ENCODE measurements around the gene HOXA13. TPM values are rescaled to one million over a fixed set of nuclear protein-coding genes. Genes with fewer than 3 reads are reported as not detected.

Gene HOXA13
- total RNA-seq, 3 donors from 2014 or later, result not detected

DNA sequence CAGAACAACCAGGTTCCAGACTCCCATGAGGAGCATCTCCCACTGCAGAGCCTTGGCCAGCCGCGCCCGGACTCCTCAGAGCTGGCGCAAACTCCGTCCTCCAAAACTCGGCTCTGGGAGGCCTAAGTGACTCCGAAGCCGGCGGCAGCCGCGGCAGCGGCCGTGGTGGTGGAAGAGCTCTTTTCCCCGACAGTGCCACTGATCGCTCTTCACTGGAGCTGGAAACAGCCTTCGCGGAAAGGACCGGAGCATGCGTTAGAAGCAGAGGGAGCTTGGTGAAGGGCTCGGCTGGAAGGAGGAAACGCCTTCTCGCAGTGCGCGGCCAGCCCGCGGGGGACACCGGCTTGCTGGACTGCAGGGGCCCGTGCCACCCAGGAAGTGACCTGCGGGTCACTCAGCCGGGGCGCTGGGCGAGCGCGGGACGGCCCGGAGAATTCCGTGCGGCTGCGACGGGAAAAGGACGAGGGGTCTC is 5.0 kb upstream of the HOXA13 start:
- H3K27me3 Mint-ChIP-seq (ENCODE audit: low read depth), result peaks cover 89% of the 10 kb centered on the region
- DNase-seq (no peak), ATAC-seq (no peak)
- no peak overlapping the region for H3K4me3 Mint-ChIP-seq
- no peaks in the 10 kb centered on the region for H3K9me3 Mint-ChIP-seq
- no peaks in the 10 kb centered on the region for H3K36me3 Mint-ChIP-seq (ENCODE audit: insufficient read depth)
- peaks cover 27% of the 10 kb centered on the region for H3K4me1 Mint-ChIP-seq (ENCODE audit: low read depth)

DNA sequence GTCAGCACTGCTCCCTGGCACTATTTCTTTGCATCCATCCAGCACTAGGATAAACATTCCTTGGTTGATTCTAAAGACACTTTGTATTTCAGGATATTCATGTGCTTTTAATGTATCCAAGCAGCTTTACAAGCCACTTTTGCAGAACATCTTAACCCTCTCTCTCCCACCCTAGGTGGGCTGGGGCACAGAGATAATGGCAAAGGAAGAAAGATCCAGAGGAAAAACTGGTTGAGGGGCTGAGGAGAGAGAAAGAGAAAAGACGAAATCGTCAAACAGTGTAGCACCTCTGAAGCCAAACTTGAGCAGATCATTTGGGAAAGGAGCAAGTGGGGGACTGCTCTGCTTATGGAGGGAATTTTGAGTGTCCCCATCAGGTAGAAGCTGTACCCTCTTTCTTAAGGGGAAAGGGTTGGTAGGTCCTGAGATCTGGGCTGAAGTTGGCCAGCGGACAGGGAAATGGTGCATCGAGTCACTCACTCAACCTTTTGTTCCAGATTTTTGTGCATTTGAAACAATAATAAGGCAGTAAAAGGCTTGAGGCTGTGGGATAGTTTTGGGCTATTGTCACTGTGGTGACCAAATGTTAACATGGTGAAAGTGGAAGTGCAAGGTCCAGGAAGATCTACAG is 4.2 kb upstream of the HOXA13 start:
- ATAC-seq, result no peak
- no peak for DNase-seq
- H3K27me3 Mint-ChIP-seq (ENCODE audit: low read depth), result peaks cover 82% of the 10 kb centered on the region
- peaks cover 28% of the 10 kb centered on the region for H3K4me1 Mint-ChIP-seq (ENCODE audit: low read depth)
- H3K9me3 Mint-ChIP-seq, result no peaks in the 10 kb centered on the region
- H3K36me3 Mint-ChIP-seq (ENCODE audit: insufficient read depth), result no peaks in the 10 kb centered on the region
- no peak overlapping the region for H3K4me3 Mint-ChIP-seq

DNA sequence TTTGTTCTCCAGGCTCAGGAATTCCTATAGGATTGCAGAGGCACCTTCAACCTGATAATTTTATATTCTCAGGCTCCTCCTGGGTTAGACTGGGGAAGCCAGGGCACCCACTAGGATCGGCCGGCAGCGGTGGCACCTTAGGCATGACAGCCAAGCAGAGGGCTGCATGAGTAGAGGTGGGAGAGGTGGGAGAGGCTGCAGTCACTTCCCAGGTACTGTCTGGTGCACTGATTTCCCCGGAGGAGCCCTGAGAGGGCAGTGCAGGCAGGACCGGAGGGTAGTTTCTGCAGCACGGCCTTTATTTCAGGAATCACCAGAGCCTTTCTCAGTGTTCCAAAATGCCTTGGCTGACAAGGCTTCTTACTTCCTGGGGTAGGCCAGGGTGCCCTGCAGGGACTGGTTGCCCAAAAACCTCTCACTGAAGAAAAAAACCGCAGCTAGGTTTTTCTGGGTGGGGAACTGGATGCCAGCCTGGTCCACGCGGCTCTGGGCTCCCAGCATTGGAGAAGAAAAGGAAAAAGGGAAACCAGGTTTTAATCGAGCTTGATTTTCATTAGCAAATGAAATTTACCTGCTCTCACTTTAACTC is 3.6 kb upstream of the HOXA13 start:
- DNase-seq (no peak), ATAC-seq (no peak)
- H3K4me1 Mint-ChIP-seq (ENCODE audit: low read depth), result peaks cover 30% of the 10 kb centered on the region
- no peaks in the 10 kb centered on the region for H3K36me3 Mint-ChIP-seq (ENCODE audit: insufficient read depth)
- peaks cover 82% of the 10 kb centered on the region for H3K27me3 Mint-ChIP-seq (ENCODE audit: low read depth)
- no peaks in the 10 kb centered on the region for H3K9me3 Mint-ChIP-seq
- H3K4me3 Mint-ChIP-seq, result no peak overlapping the region

GRCh38 chr7:27202862-27203134 is 2.9 kb upstream of the HOXA13 start:
- DNase-seq (no peak), ATAC-seq (no peak)
- Mint-ChIP-seq H3K27me3 (ENCODE audit: low read depth) (peaks cover 85% of the 10 kb centered on the region), H3K9me3 (no peaks in the 10 kb centered on the region), H3K36me3 (ENCODE audit: insufficient read depth) (no peaks in the 10 kb centered on the region), H3K4me1 (ENCODE audit: low read depth) (peaks cover 34% of the 10 kb centered on the region), H3K4me3 (no peak overlapping the region)

DNA sequence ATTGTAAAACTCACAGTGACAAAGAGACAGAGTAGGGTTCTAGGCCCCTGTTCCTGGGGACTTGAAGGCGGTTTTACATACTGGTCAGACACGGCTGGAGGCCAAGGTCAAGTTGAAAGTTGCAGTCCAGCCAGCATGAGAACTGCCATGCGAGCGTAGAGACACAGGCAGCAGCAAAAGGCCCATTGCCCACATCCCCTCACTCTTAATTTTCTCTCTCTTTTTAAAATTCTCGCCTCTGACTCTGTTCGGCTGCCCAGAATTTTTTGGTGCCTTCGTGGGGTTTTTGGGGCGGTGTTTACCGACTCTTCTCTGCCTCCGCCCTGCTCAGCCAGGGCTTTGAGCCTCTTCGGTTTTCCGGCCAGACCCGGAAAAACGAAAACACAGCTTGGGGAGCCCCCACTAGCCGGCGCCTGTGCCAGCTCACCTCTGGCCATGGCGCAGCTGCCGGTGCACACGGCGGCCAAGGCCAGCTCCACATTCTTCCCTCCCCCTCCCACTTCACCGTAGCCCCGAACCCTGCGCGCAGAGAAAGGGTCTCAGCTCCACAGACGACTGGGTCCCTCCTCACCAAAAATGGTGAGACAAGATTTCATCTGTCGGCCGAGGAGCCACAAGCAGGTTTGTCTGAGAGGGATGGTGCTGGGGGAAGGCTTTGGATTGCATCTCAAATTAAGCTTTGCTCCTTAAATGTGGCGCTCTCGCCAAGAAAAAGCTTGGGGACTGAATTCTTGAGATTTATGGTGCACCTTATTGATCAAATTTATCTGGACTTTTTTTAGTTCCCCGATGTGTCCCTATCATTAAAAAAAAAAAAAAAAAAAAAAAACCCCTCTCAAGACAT is 2.3 kb upstream of the HOXA13 start:
- Mint-ChIP-seq H3K27me3 (ENCODE audit: low read depth) (peaks cover 85% of the 10 kb centered on the region), H3K9me3 (no peaks in the 10 kb centered on the region), H3K36me3 (ENCODE audit: insufficient read depth) (no peaks in the 10 kb centered on the region), H3K4me3 (no peak overlapping the region), H3K4me1 (ENCODE audit: low read depth) (peaks cover 34% of the 10 kb centered on the region)
- DNase-seq (no peak), ATAC-seq (no peak)

DNA sequence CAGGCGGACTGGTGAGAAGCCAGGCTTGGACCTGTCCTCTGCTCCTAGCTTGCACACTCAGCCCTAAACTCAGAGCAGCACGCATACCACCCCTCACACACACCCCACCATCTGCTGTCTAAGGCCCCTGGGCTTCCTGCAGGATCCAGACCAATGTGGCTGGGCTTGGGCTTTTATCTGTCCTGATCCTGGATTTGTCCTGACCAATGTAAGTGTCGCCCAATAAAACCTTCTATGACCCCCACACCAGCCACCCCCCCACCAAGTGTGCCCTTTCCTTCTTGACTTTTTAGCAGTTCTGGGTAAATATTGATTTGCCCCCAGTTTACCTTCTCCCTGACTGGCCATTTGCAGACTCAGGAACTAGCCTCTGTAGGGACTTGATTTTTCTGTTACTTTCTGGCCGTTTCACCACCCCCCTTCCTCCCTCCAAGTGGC is 1.7 kb upstream of the HOXA13 start:
- H3K27me3 Mint-ChIP-seq (ENCODE audit: low read depth), result peaks cover 84% of the 10 kb centered on the region
- peaks cover 34% of the 10 kb centered on the region for H3K4me1 Mint-ChIP-seq (ENCODE audit: low read depth)
- H3K36me3 Mint-ChIP-seq (ENCODE audit: insufficient read depth), result no peaks in the 10 kb centered on the region
- DNase-seq, result no peak
- no peak for ATAC-seq
- no peaks in the 10 kb centered on the region for H3K9me3 Mint-ChIP-seq
- no peak overlapping the region for H3K4me3 Mint-ChIP-seq

DNA sequence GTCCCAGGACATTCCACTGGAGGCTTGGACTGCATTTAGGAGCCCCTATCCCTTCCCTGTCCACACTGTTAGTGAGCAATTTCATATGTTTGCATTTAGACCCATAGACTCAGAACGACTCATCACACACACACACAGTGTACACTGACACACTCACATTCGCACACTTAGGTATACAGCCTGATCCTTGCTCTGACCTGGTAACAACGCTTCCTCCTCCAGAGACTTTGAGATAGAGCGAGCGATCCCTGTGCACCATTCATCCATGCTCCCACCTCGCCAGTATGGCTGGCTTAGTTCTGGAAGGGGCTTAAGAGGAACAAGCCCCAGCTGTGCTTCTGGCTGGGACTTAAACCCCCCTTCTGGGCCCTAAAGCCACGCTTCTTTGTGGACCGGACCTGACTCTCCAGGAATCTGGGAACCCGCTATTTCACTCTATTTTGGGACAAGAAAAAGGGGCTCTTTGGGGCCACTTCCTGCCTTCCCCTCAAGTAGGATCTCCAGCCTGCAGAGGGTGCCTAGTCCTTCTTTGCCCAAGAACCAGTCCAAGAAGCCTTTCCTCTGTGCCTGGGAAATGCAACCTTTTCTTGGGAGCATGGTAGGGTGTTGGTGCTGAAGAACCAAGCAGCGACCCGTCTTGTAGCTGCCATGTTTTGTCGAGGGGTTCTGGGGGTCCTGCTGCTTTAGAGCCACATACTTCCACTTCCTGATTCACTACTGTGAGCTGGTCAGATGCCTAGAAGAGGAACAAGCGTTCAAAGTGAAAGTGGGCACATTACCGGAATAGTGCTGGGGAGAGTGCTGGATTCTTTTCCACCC is 1.1 kb upstream of the HOXA13 start:
- Mint-ChIP-seq H3K4me3 (peak overlapping the region; percentile 72), H3K27me3 (ENCODE audit: low read depth) (peaks cover 84% of the 10 kb centered on the region), H3K4me1 (ENCODE audit: low read depth) (peaks cover 34% of the 10 kb centered on the region), H3K9me3 (no peaks in the 10 kb centered on the region), H3K36me3 (ENCODE audit: insufficient read depth) (no peaks in the 10 kb centered on the region)
- no peak for DNase-seq
- ATAC-seq, result no peak

GRCh38 chr7:27198871-27199801 is 755 bp downstream of the HOXA13 start:
- peaks cover 84% of the 10 kb centered on the region for H3K27me3 Mint-ChIP-seq (ENCODE audit: low read depth)
- ATAC-seq (peak; percentile 17 to 34), DNase-seq (no peak)
- H3K9me3 Mint-ChIP-seq, result no peaks in the 10 kb centered on the region
- H3K4me1 Mint-ChIP-seq (ENCODE audit: low read depth), result peaks cover 24% of the 10 kb centered on the region
- H3K36me3 Mint-ChIP-seq (ENCODE audit: insufficient read depth), result no peaks in the 10 kb centered on the region
- H3K4me3 Mint-ChIP-seq, result peak overlapping the region; percentile 64

DNA sequence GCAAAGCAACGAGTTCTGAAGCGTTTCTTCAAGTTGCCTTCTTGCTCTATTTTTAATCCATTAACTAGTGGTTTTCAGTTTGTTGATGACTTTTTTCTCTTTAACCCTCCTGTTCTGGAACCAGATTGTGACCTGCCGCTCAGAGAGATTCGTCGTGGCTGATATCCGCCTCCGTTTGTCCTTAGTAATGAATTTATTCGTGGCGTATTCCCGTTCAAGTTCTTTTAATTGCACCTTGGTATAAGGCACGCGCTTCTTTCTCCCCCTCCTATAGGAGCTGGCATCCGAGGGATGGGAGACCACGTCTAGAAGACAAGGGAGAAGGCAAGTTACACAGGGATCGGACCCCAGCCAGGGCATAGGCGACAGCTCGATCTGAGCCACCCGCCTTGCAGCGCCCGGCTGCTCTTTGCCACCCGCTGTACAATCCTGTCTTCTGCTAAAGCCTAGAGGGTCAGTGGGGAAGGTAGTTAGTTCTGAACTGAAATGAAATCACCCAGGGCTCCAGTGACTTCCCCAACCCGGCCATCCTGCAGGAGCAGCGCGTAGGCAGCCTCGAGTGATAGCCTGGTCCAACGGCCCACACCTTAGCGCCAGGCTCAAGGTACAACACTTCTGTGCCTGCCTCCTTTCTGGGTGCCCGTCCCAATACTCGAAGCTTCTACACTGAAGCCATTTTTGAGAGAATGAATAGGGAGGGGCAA is 1.6 kb downstream of the HOXA13 start:
- Mint-ChIP-seq H3K27me3 (ENCODE audit: low read depth) (peaks cover 84% of the 10 kb centered on the region), H3K9me3 (no peaks in the 10 kb centered on the region), H3K4me1 (ENCODE audit: low read depth) (peaks cover 24% of the 10 kb centered on the region), H3K4me3 (peak overlapping the region; percentile 3), H3K36me3 (ENCODE audit: insufficient read depth) (no peaks in the 10 kb centered on the region)
- ATAC-seq (no peak), DNase-seq (no peak)

GRCh38 chr7:27197137-27198042 is 2.5 kb downstream of the HOXA13 start:
- Mint-ChIP-seq H3K4me3 (no peak overlapping the region), H3K9me3 (no peaks in the 10 kb centered on the region), H3K27me3 (ENCODE audit: low read depth) (peaks cover 81% of the 10 kb centered on the region), H3K36me3 (ENCODE audit: insufficient read depth) (no peaks in the 10 kb centered on the region), H3K4me1 (ENCODE audit: low read depth) (peaks cover 28% of the 10 kb centered on the region)
- no peak for ATAC-seq
- no peak for DNase-seq

GRCh38 chr7:27196287-27196767 is 3.6 kb downstream of the HOXA13 start:
- ATAC-seq (peak in 1 of 2 donors; percentile 31), DNase-seq (peak; percentile 84)
- Mint-ChIP-seq H3K36me3 (ENCODE audit: insufficient read depth) (no peaks in the 10 kb centered on the region), H3K9me3 (no peaks in the 10 kb centered on the region), H3K4me1 (ENCODE audit: low read depth) (peaks cover 25% of the 10 kb centered on the region), H3K4me3 (no peak overlapping the region), H3K27me3 (ENCODE audit: low read depth) (peaks cover 79% of the 10 kb centered on the region)

DNA sequence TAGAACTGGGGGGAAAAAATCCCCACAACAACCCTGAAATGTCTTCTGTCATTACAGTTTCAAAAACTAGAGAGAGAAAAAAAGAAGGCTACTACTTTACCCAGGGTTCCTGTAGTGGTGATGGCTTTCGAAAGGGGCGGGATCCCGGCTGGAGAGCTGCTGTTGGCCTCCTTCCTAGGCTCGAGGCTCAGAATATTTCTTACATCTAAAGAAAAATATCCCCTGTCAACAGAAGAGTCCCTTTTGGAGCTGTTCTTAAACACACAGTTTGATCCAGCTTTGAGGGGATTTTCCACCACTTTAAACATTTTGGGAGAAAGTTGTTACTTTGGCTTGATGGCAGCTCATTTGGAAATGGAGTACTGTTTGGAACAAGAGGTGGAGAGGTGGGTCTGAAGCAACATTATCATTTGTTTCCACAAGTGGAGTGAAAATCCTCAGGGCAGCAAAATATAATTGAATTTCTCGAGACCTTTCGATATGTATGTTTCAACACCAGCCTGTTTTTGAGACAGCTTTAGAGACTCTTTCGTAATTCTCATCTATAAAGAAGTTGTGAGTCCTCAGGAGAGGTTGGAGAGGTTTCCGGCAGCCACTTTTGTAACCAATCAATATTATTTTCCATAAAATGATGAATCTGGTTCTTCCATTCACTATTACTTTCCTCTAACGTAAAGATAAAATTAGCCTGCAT is 5.1 kb downstream of the HOXA13 start:
- no peak for ATAC-seq
- no peak for DNase-seq
- Mint-ChIP-seq H3K4me3 (no peak overlapping the region), H3K4me1 (ENCODE audit: low read depth) (peaks cover 13% of the 10 kb centered on the region), H3K36me3 (ENCODE audit: insufficient read depth) (no peaks in the 10 kb centered on the region), H3K27me3 (ENCODE audit: low read depth) (peaks cover 81% of the 10 kb centered on the region), H3K9me3 (no peaks in the 10 kb centered on the region)

Measured in activated T-cell treated with anti-CD3 and anti-CD28 coated beads, Interleukin-2, amount 50 U/mL, for 4 hours (primary cell).